GM23338 (cell line): ENCODE data around the gene RNF41. TPM values are rescaled to one million over a fixed set of nuclear protein-coding genes. Genes with fewer than 3 reads are reported as not detected.
"Not testable (repeated sequence)": the region's sequence is repeated elsewhere in the genome, so short reads cannot be mapped to it uniquely, and the experiment has no call there.

Source experiments
- ATAC-seq: fragments of 200-7000 bp; cut with Tn5 transposase; 3 replicates; pipeline ENCODE4 v1.9.1; 2020
- DNase-seq: peaks from one replicate; pipeline ENCODE4 v3.0.0-alpha.2; 2015; ENCODE audit warnings: low spot score
- H2AFZ ChIP-seq: fragments of 200-600 bp; sonication (generic); 2 replicates; pipeline ENCODE4 v1.8.0; 2016; ENCODE audit warnings: antibody characterized with exemption, mild to moderate bottlenecking, moderate library complexity
- H3F3A ChIP-seq: fragments of 200-600 bp; sonication (generic); replicated peaks from 2 replicates; pipeline ENCODE4 v1.8.0; 2017; ENCODE audit warnings: antibody characterized with exemption, mixed run types, low read depth
- H3K27ac ChIP-seq: fragments of 200-600 bp; sonication (generic); 2 replicates; pipeline ENCODE4 v1.6.1; 2016; ENCODE audit warnings: low read depth
- H3K27me3 ChIP-seq: fragments of 200-600 bp; sonication (generic); 2 replicates; pipeline ENCODE4 v1.8.0; 2016; ENCODE audit warnings: mild to moderate bottlenecking, mixed run types, moderate library complexity; ENCODE audit not compliant: insufficient read depth
- H3K36me3 ChIP-seq: fragments of 200-600 bp; sonication (generic); 2 replicates; pipeline ENCODE4 v1.8.0; 2016; ENCODE audit warnings: mild to moderate bottlenecking; ENCODE audit not compliant: insufficient read depth
- H3K4me1 ChIP-seq: fragments of 200-600 bp; sonication (generic); 2 replicates; pipeline ENCODE4 v1.8.0; 2016; ENCODE audit warnings: mild to moderate bottlenecking, moderate library complexity; ENCODE audit not compliant: insufficient read depth
- H3K4me2 ChIP-seq: fragments of 200-600 bp; sonication (generic); 2 replicates; pipeline ENCODE4 v1.7.1; 2017; ENCODE audit warnings: mixed run types
- H3K4me3 ChIP-seq: fragments of 200-600 bp; sonication (generic); 2 replicates; pipeline ENCODE4 v1.6.1; 2016; ENCODE audit warnings: mixed run types
- H3K79me2 ChIP-seq: fragments of 200-600 bp; sonication (generic); replicated peaks from 2 replicates; pipeline ENCODE4 v1.8.0; 2017; ENCODE audit warnings: mild to moderate bottlenecking; ENCODE audit not compliant: insufficient read depth
- H3K9me2 ChIP-seq: fragments of 200-600 bp; sonication (generic); 2 replicates; pipeline ENCODE4 v1.8.0; 2017; ENCODE audit not compliant: insufficient read depth
- H4K20me1 ChIP-seq: fragments of 200-600 bp; sonication (generic); replicated peaks from 2 replicates; pipeline ENCODE4 v1.8.0; 2017; ENCODE audit warnings: mild to moderate bottlenecking; ENCODE audit not compliant: insufficient read depth
- H3K27ac Mint-ChIP-seq: 2 replicates; pipeline ENCODE4 v1.8.0; 2020; ENCODE audit warnings: inconsistent platforms, mild to moderate bottlenecking, moderate library complexity, mixed read lengths
- H3K27me3 Mint-ChIP-seq: 3 replicates; pipeline ENCODE4 v1.8.0; 2022; ENCODE audit warnings: low read depth, mild to moderate bottlenecking, moderate library complexity, mixed read lengths, inconsistent platforms; ENCODE audit not compliant: insufficient read depth, poor library complexity
- H3K36me3 Mint-ChIP-seq: 3 replicates; pipeline ENCODE4 v1.8.0; 2021; ENCODE audit warnings: low read depth, mild to moderate bottlenecking, inconsistent platforms, moderate library complexity, mixed read lengths
- H3K4me1 Mint-ChIP-seq: 3 replicates; pipeline ENCODE4 v1.8.0; 2020; ENCODE audit warnings: mild to moderate bottlenecking, inconsistent platforms, mixed read lengths
- H3K4me3 Mint-ChIP-seq: 3 replicates; pipeline ENCODE4 v1.8.0; 2021; ENCODE audit warnings: moderate library complexity, mild to moderate bottlenecking, inconsistent platforms, mixed read lengths
- H3K9me3 Mint-ChIP-seq: 3 replicates; pipeline ENCODE4 v1.8.0; 2020; ENCODE audit warnings: moderate library complexity, mild to moderate bottlenecking, inconsistent platforms, mixed read lengths
- ZNF462 ChIP-seq: fragments of 250-450 bp; sonication (Bioruptor Pico); IDR thresholded peaks from 2 replicates; pipeline ENCODE4 v1.5.0; 2020; ENCODE audit warnings: mild to moderate bottlenecking, moderate library complexity
- polyA plus RNA-seq: library from polyadenylated mRNA; unstranded; fragments of >200 nt; fragmentation: Nextera tagmentation; extraction: Ambion mirVana; gene quantifications from 2 replicates; pipeline ENCODE4 v1.2.1, GENCODE V29; 2016
- total RNA-seq: library from RNA; depleted of rRNA; stranded (reverse); fragments of >200 nt; shearing (Covaris generic); gene quantifications from 2 replicates; pipeline ENCODE4 v1.2.3, GENCODE V29; 2014

Gene RNF41
- total and polyA plus RNA-seq, 2 experiments from 2014 or later: 15.3 to 77.1 TPM

GRCh38 chr12:56157201-56158028 lies 64.3 kb downstream of the RNF41 start (continued):
- TF ChIP-seq ZNF462 (CRISPR knock-in tag): no peak

GRCh38 chr12:56156464-56157200 lies 65.1 kb downstream of the RNF41 start:
- not testable (repeated sequence) for H2AFZ ChIP-seq, ATAC-seq, H4K20me1 ChIP-seq, DNase-seq, H3K27me3 ChIP-seq, H3K9me3 Mint-ChIP-seq, H3K9me2 ChIP-seq
- H3K36me3 ChIP-seq: peaks cover 22% of the 10 kb centered on the region
- Mint-ChIP-seq H3K27me3 (peaks cover 46% of the 10 kb centered on the region), H3K36me3 (peaks cover 55% of the 10 kb centered on the region), H3K27ac (peak overlapping the region; percentile 99), H3K4me1 (peaks cover 49% of the 10 kb centered on the region), H3K4me3 (peak overlapping the region; percentile 92)
- peaks cover 38% of the 10 kb centered on the region for H3K4me1 ChIP-seq
- peaks cover 38% of the 10 kb centered on the region for H3F3A ChIP-seq
- H3K4me3 ChIP-seq: peak overlapping the region; percentile 57
- H3K79me2 ChIP-seq: peaks cover 44% of the 10 kb centered on the region
- H3K27ac ChIP-seq: peak overlapping the region; percentile 94
- peak overlapping the region; percentile 76 for H3K4me2 ChIP-seq
